Prostate gland (tissue), 2 donors: Measurements from ENCODE around the gene MSH6.

Experiments used
- CTCF ChIP-seq, 4 experiments: fragments of 200-600 bp in 2 of 4; fragments of 450-650 bp in 2 of 4; sonication (generic) in 2 of 4; IDR thresholded peaks; 1 replicate in 3 of 4; 2 replicates in 1 of 4; pipeline ENCODE4 v1.5.1; 2016 to 2019; ENCODE audit warnings: antibody characterized with exemption in 4 of 4, mild to moderate bottlenecking in 2 of 4, moderate library complexity in 2 of 4
- POLR2A ChIP-seq: fragments of 450-650 bp; IDR thresholded peaks from one replicate; pipeline ENCODE4 v1.6.1; 2016; ENCODE audit warnings: antibody characterized with exemption, mild to moderate bottlenecking

- TF ChIP-seq CTCF (IDR thresholded peaks at IDR 0.05) (no peak), POLR2A (no peak)
These were observed 60.5 kb downstream of the MSH6 start for GRCh38 chr2:47843407-47843806.
